NCI-H1105 treated with DMSO at 0.1 percent for 48 hours (cell line): ENCODE results near the gene BBOF1.
"Not testable (repeated sequence)": the region's sequence is repeated elsewhere in the genome, so short reads cannot be mapped to it uniquely, and the experiment has no call there.

Source experiments
- DNase-seq: peaks from one replicate; lab custom pipeline; 2025; lab: John Stamatoyannopoulos, UW

The BBOF1 gene

GRCh38 chr14:74018586-74019407 lies at the start of gene BBOF1, which contains the start of gene ENTPD5:
TSS of gene BBOF1 (plus strand) at chr14:74019349. CDS start at chr14:74019479, 130 bp downstream.
TSS of gene ENTPD5 (minus strand) at chr14:74019288. CDS start at chr14:73988102, 31,186 bp downstream.
- DNase-seq = peak; percentile 82

- peak; percentile 41 for DNase-seq
Observed at GRCh38 chr14:73973497-73973896, 45.7 kb upstream of the BBOF1 start.

GRCh38 chr14:73976125-73976524 lies 43.0 kb upstream of the BBOF1 start:
- no peak for DNase-seq

- DNase-seq = no peak
Observed at GRCh38 chr14:73977896-73978295, 41.3 kb upstream of the BBOF1 start.

- no peak for DNase-seq
Observed at GRCh38 chr14:73988065-73988464, 31.1 kb upstream of the BBOF1 start.

GRCh38 chr14:73988656-73989055 lies 30.5 kb upstream of the BBOF1 start:
- DNase-seq = not testable (repeated sequence)

GRCh38 chr14:73991092-73991491 lies 28.1 kb upstream of the BBOF1 start:
- DNase-seq = no peak

GRCh38 chr14:73994926-73995325 lies 24.2 kb upstream of the BBOF1 start:
- DNase-seq = not testable (repeated sequence)

- DNase-seq = no peak
Observed at GRCh38 chr14:73995977-73996378, 23.2 kb upstream of the BBOF1 start.

- DNase-seq = no peak
Observed at GRCh38 chr14:73996731-73997107, 22.4 kb upstream of the BBOF1 start.

GRCh38 chr14:73997108-73997943 lies 21.8 kb upstream of the BBOF1 start:
- no peak for DNase-seq

- DNase-seq = no peak
Observed at GRCh38 chr14:73997944-73998447, 21.2 kb upstream of the BBOF1 start.

GRCh38 chr14:73998726-73999125 lies 20.4 kb upstream of the BBOF1 start:
- no peak for DNase-seq

- not testable (repeated sequence) for DNase-seq
Observed at GRCh38 chr14:74005664-74006063, 13.5 kb upstream of the BBOF1 start.

GRCh38 chr14:74008843-74009499 lies 10.2 kb upstream of the BBOF1 start:
- DNase-seq = no peak

GRCh38 chr14:74014299-74014698 lies 4.8 kb upstream of the BBOF1 start:
- no peak for DNase-seq

- DNase-seq = no peak
Observed at GRCh38 chr14:74015176-74015575, 4.0 kb upstream of the BBOF1 start.

GRCh38 chr14:74015963-74016362 lies 3.2 kb upstream of the BBOF1 start:
- no peak for DNase-seq

- no peak for DNase-seq
Observed at GRCh38 chr14:74018174-74018585, 969 bp upstream of the BBOF1 start.

- peak; percentile 35 for DNase-seq
Observed at GRCh38 chr14:74019408-74020137, 424 bp downstream of the BBOF1 start.

GRCh38 chr14:74022346-74022745 lies 3.2 kb downstream of the BBOF1 start:
- DNase-seq = no peak
